CD4-positive, alpha-beta memory T cell (primary cell): ENCODE measurements around the gene ERC2. TPM values are rescaled to one million over a fixed set of nuclear protein-coding genes. Genes with fewer than 3 reads are reported as not detected.
A peak's percentile ranks its signal among the peaks of the same experiment; 100 is the strongest.

Source experiments
- CTCF ChIA-PET: fragments of 350-600 bp; sonication (Branson Sonifier 250); formaldehyde crosslinking; loops from one replicate; lab custom pipeline; 2021; ENCODE audit warnings: inconsistent platforms; ENCODE audit not compliant: partially characterized antibody; lab: Charles Lee
- POLR2A ChIA-PET: fragments of 350-600 bp; sonication (Branson Sonifier 250); formaldehyde crosslinking; loops from one replicate; lab custom pipeline; 2021; ENCODE audit not compliant: partially characterized antibody; lab: Charles Lee
- DNase-seq, 5 donors: peaks; one replicate each; pipeline versions ENCODE4 v3.0.0 to v3.0.0-alpha.2; 2020 to 2022; ENCODE audit warnings: mixed read lengths in 1 of 5
- H3K27ac ChIP-seq: one replicate; pipeline ENCODE4 v1.7.0; 2013; ENCODE audit warnings: low read depth, low read length
- H3K27me3 ChIP-seq: 2 replicates; pipeline ENCODE4 v1.7.0; 2013; ENCODE audit warnings: mild to moderate bottlenecking, low read length, moderate library complexity; ENCODE audit not compliant: insufficient read depth
- H3K36me3 ChIP-seq: 2 replicates; pipeline ENCODE4 v1.7.0; 2013; ENCODE audit warnings: mild to moderate bottlenecking, low read length, moderate library complexity; ENCODE audit not compliant: insufficient read depth
- H3K4me1 ChIP-seq: 2 replicates; pipeline ENCODE4 v1.7.0; 2013; ENCODE audit warnings: mild to moderate bottlenecking, low read length, moderate library complexity; ENCODE audit not compliant: insufficient read depth
- H3K4me3 ChIP-seq, 2 donors: one replicate each; pipeline ENCODE4 v1.7.0; 2013; ENCODE audit warnings: low read length in 2 of 2, mild to moderate bottlenecking in 1 of 2
- H3K9me3 ChIP-seq, 2 donors: one replicate each; pipeline ENCODE4 v1.7.0; 2013; ENCODE audit warnings: low read length in 2 of 2, control low read depth in 1 of 2; ENCODE audit not compliant: control insufficient read depth in 1 of 2
- H3K27ac Mint-ChIP-seq, 7 donors: one replicate each; pipeline ENCODE4 v1.8.0; 2020 to 2021; ENCODE audit warnings: mixed read lengths in 7 of 7, mild to moderate bottlenecking in 6 of 7, inconsistent platforms in 3 of 7, moderate library complexity in 3 of 7
- H3K27me3 Mint-ChIP-seq, 2 donors: one replicate each; pipeline ENCODE4 v1.8.0; 2020 to 2021; ENCODE audit warnings: mixed read lengths in 2 of 2
- H3K36me3 Mint-ChIP-seq, 2 donors: one replicate each; pipeline ENCODE4 v1.8.0; 2020 to 2021; ENCODE audit warnings: mixed read lengths in 2 of 2, inconsistent platforms in 1 of 2, mild to moderate bottlenecking in 1 of 2
- H3K4me1 Mint-ChIP-seq, 4 donors: one replicate each; pipeline ENCODE4 v1.8.0; 2020 to 2021; ENCODE audit warnings: mixed read lengths in 4 of 4, mild to moderate bottlenecking in 1 of 4
- H3K4me3 Mint-ChIP-seq, 8 donors: one replicate each; pipeline ENCODE4 v1.8.0; 2020 to 2021; ENCODE audit warnings: mixed read lengths in 8 of 8, mild to moderate bottlenecking in 7 of 8, moderate library complexity in 6 of 8, inconsistent platforms in 3 of 8
- H3K9me3 Mint-ChIP-seq, 8 donors: one replicate each; pipeline ENCODE4 v1.8.0; 2020 to 2021; ENCODE audit warnings: mixed read lengths in 8 of 8, mild to moderate bottlenecking in 5 of 8, inconsistent platforms in 3 of 8, moderate library complexity in 1 of 8
- intact Hi-C: fragments of 100-400 bp; cut with micrococcal nuclease; formaldehyde crosslinking; loops from one replicate; pipeline ENCODE4 v1.15.1; 2023
- polyA plus RNA-seq, 2 donors: library from polyadenylated mRNA; unstranded; fragments of 300-500 nt; fragmentation: Illumina TruSeq; gene quantifications; one replicate each; pipeline ENCODE4 v1.2.3, GENCODE V29; 2021
- total RNA-seq, 2 experiments: library from RNA; stranded (reverse); gene quantifications; one replicate each; pipeline ENCODE4 v1.2.3, GENCODE V29; 2021

The ERC2 gene
- total and polyA plus RNA-seq, 4 experiments from 2014 or later: not detected

- Mint-ChIP-seq H3K27ac (no peak overlapping the region), H3K4me3 (no peak overlapping the region), H3K9me3 (peaks cover 0 to 10% (median 0%) of the 10 kb centered on the region in 8 donors), H3K27me3 (peaks cover 8 to 11% of the 10 kb centered on the region in 2 donors), H3K36me3 (no peaks in the 10 kb centered on the region), H3K4me1 (no peaks in the 10 kb centered on the region)
- H3K4me1 ChIP-seq: no peaks in the 10 kb centered on the region
- ChIA-PET CTCF (interaction anchor here (1.2 kb wide), 1 partner anchor 10 kb away, joined by 3 read pairs; no protein-coding TSS in a partner anchor), POLR2A (no interaction called here)
- no peak overlapping the region for H3K4me3 ChIP-seq
- H3K36me3 ChIP-seq: no peaks in the 10 kb centered on the region
- no peak for DNase-seq
- intact Hi-C loops: no loop called here
- H3K9me3 ChIP-seq: no peaks in the 10 kb centered on the region
- H3K27me3 ChIP-seq: no peaks in the 10 kb centered on the region
- H3K27ac ChIP-seq: no peak overlapping the region
These were observed 164.2 kb downstream of the ERC2 start for GRCh38 chr3:56304069-56304468.

DNA sequence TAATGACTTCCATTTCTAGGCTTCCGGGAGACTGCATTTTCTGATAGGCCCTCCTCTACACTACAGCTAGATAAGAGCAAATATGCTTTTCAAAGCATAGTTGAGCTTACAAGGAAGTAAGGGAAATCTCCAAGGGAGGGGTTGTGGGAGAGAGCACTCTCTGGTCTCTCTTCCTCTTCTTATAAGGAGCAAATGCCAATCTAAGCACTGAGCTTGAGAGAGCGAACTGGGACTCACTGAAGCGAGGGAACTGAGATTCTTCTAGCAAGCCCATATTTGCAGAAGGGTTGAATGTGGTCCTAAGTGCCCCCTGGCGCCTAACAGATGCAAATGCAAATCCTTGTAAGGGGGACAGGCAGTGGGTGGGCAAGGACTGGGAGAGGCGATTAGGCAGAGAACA, 164.8 kb downstream of the ERC2 start:
- Histone ChIP-seq H3K27ac (no peak overlapping the region), H3K9me3 (no peaks in the 10 kb centered on the region), H3K4me3 (no peak overlapping the region), H3K27me3 (no peaks in the 10 kb centered on the region), H3K36me3 (no peaks in the 10 kb centered on the region), H3K4me1 (no peaks in the 10 kb centered on the region)
- CTCF ChIA-PET: interaction anchor here (1.2 kb wide), 1 partner anchor 11 kb away, joined by 3 read pairs; no protein-coding TSS in a partner anchor
- H3K9me3 Mint-ChIP-seq: peaks cover 0 to 10% (median 0%) of the 10 kb centered on the region in 8 donors
- intact Hi-C loops: no loop called here
- POLR2A ChIA-PET: no interaction called here
- no peak overlapping the region for H3K4me3 Mint-ChIP-seq
- no peaks in the 10 kb centered on the region for H3K4me1 Mint-ChIP-seq
- peaks cover 8 to 11% of the 10 kb centered on the region in 2 donors for H3K27me3 Mint-ChIP-seq
- no peaks in the 10 kb centered on the region for H3K36me3 Mint-ChIP-seq
- no peak for DNase-seq
- H3K27ac Mint-ChIP-seq: no peak overlapping the region

DNA sequence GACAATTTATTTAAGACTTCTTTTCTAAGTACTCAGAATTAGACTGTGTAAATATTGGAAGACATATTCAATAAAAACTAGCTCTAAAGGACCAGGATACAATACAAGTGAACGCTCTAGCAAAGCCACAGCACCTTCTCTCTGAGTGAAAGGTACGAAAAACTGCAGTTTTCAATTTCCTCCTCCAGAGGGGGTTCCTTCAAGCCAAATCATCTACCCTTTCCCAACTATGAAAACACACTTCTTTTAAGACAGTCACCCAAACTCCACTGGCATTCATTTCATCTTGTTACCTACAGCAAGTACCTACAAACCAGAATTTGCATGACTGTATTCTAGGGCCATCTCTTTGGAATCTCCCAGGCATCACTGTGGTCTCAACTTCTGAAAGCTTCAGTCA, 165.8 kb downstream of the ERC2 start:
- Histone ChIP-seq H3K27ac (no peak overlapping the region), H3K9me3 (no peaks in the 10 kb centered on the region), H3K4me1 (no peaks in the 10 kb centered on the region), H3K27me3 (no peaks in the 10 kb centered on the region), H3K4me3 (no peak overlapping the region), H3K36me3 (no peaks in the 10 kb centered on the region)
- no peak for DNase-seq
- peaks cover 0 to 10% (median 0%) of the 10 kb centered on the region in 8 donors for H3K9me3 Mint-ChIP-seq
- intact Hi-C loops: no loop called here
- no peaks in the 10 kb centered on the region for H3K4me1 Mint-ChIP-seq
- CTCF ChIA-PET: no interaction called here
- no peak overlapping the region for H3K4me3 Mint-ChIP-seq
- no peaks in the 10 kb centered on the region for H3K36me3 Mint-ChIP-seq
- peaks cover 11% of the 10 kb centered on the region in 2 donors for H3K27me3 Mint-ChIP-seq
- POLR2A ChIA-PET: no interaction called here
- no peak overlapping the region for H3K27ac Mint-ChIP-seq

DNA sequence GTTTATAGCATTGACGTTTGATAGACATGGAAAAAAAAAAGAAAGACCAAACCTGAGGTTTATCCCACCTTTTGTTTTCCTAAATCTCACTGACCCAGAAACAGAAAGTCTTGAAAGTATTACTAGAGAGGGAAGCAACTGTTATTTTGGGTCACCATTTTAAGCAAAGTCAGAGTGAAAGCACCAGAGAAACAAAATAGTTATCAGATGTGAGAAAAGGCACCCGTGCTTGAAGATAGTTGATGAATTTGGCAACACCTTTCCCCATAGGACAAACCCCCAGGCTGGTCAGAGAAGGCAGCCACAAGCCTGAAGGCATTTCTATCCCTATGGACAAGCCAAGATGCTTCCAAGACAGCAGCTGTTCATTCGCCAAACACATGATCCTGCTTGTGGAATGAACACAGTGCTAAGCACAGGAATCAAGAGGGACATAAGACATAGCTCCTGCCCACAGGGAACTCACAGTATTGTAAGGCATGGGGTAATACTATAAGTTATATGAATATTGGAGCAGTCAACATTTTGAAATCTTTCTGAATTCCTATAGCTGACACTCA, 170.9 kb downstream of the ERC2 start:
- Histone ChIP-seq H3K36me3 (no peaks in the 10 kb centered on the region), H3K4me3 (no peak overlapping the region), H3K9me3 (no peaks in the 10 kb centered on the region), H3K27ac (no peak overlapping the region), H3K27me3 (no peaks in the 10 kb centered on the region), H3K4me1 (no peaks in the 10 kb centered on the region)
- DNase-seq: no peak
- Mint-ChIP-seq H3K4me3 (no peak overlapping the region), H3K4me1 (no peaks in the 10 kb centered on the region), H3K27ac (no peak overlapping the region), H3K9me3 (peaks cover 0 to 10% (median 0%) of the 10 kb centered on the region in 8 donors), H3K36me3 (no peaks in the 10 kb centered on the region), H3K27me3 (peaks cover 12 to 16% of the 10 kb centered on the region in 2 donors)
- POLR2A ChIA-PET: no interaction called here
- CTCF ChIA-PET: no interaction called here
- intact Hi-C loops: no loop called here

DNA sequence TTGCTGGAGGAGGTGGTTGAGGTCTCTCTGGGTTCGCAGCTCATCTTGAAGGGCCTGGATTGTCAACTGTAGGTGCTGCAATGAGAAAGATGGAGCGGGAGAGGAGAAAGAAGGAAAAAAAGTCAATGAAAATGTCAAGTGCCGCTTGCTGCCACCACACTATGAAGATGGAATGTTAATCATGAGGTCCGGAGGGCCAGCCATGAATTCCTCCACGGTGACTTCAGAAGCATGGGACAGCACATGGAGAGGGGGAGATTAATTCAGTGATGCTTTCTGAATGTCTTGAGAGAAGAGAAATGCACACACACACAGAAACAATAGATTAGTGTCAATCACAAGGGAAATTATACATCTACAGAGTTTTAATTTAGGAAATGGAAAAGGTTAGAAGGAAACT, 171.9 kb downstream of the ERC2 start:
- intact Hi-C loops: no loop called here
- H3K4me3 ChIP-seq: no peak overlapping the region
- H3K4me1 ChIP-seq: no peaks in the 10 kb centered on the region
- H3K27me3 ChIP-seq: no peaks in the 10 kb centered on the region
- no peaks in the 10 kb centered on the region for H3K36me3 Mint-ChIP-seq
- peaks cover 0 to 10% (median 0%) of the 10 kb centered on the region in 8 donors for H3K9me3 Mint-ChIP-seq
- ChIA-PET POLR2A (no interaction called here), CTCF (no interaction called here)
- no peaks in the 10 kb centered on the region for H3K4me1 Mint-ChIP-seq
- no peaks in the 10 kb centered on the region for H3K9me3 ChIP-seq
- H3K27me3 Mint-ChIP-seq: peaks cover 12 to 15% of the 10 kb centered on the region in 2 donors
- peak overlapping the region in 1 of 7 donors; percentile 12 for H3K27ac Mint-ChIP-seq
- no peak for DNase-seq
- H3K36me3 ChIP-seq: no peaks in the 10 kb centered on the region
- H3K4me3 Mint-ChIP-seq: no peak overlapping the region
- no peak overlapping the region for H3K27ac ChIP-seq

DNA sequence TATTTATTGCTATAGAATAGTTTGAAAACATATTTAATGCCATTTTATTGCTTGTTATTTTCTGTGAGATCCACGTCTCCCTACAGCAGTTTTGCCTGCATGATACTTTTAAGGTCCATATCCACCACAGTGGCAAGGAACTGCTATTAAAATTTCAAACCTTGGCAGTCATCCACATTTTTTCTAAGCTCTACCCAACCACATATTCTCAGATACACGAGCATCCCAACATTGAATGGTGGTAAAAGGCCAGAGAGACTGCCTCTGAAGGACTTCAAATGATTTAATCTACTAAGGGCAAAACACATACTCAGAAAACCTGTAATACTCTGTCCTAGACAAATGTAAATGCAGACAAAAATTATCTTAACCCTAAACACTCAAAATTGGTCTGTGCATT, 173.1 kb downstream of the ERC2 start:
- intact Hi-C loops: no loop called here
- ChIA-PET CTCF (no interaction called here), POLR2A (no interaction called here)
- Histone ChIP-seq H3K4me1 (no peaks in the 10 kb centered on the region), H3K9me3 (no peaks in the 10 kb centered on the region), H3K4me3 (no peak overlapping the region), H3K27ac (no peak overlapping the region), H3K36me3 (no peaks in the 10 kb centered on the region), H3K27me3 (no peaks in the 10 kb centered on the region)
- Mint-ChIP-seq H3K36me3 (no peaks in the 10 kb centered on the region), H3K27ac (no peak overlapping the region), H3K9me3 (peaks cover 0 to 6% (median 0%) of the 10 kb centered on the region in 8 donors), H3K4me1 (no peaks in the 10 kb centered on the region), H3K4me3 (no peak overlapping the region), H3K27me3 (peaks cover 6 to 10% of the 10 kb centered on the region in 2 donors)
- no peak for DNase-seq

- Histone ChIP-seq H3K36me3 (no peaks in the 10 kb centered on the region), H3K4me1 (no peaks in the 10 kb centered on the region), H3K27ac (no peak overlapping the region), H3K9me3 (no peaks in the 10 kb centered on the region), H3K27me3 (no peaks in the 10 kb centered on the region), H3K4me3 (no peak overlapping the region)
- Mint-ChIP-seq H3K4me1 (no peaks in the 10 kb centered on the region), H3K27me3 (peaks cover 6% of the 10 kb centered on the region in 2 donors), H3K36me3 (no peaks in the 10 kb centered on the region), H3K9me3 (peaks cover 0 to 6% (median 0%) of the 10 kb centered on the region in 8 donors), H3K27ac (no peak overlapping the region), H3K4me3 (no peak overlapping the region)
- ChIA-PET POLR2A (no interaction called here), CTCF (no interaction called here)
- no peak for DNase-seq
- intact Hi-C loops: no loop called here
These were observed 174.0 kb downstream of the ERC2 start for GRCh38 chr3:56294286-56294685.
